Activated B cell treated with CpG ODN at 0.5 μM for 24 hours (primary cell): ENCODE measurements around the gene SFI1. TPM values are rescaled to one million over a fixed set of nuclear protein-coding genes. Genes with fewer than 3 reads are reported as not detected.
A peak's percentile ranks its signal among the peaks of the same experiment; 100 is the strongest.

ENCODE experiments used
- ATAC-seq: fragments of 200-7000 bp; cut with Tn5 transposase; one replicate; pipeline ENCODE4 v1.10.0; 2021; ENCODE audit warnings: low read depth, mild to moderate bottlenecking, moderate library complexity
- CTCF ChIA-PET: fragments of 350-600 bp; sonication (Branson Sonifier 250); formaldehyde crosslinking; loops from one replicate; lab custom pipeline; 2021; ENCODE audit warnings: antibody characterized with exemption; lab: Charles Lee
- POLR2A ChIA-PET: fragments of 350-600 bp; sonication (Branson Sonifier 250); formaldehyde crosslinking; loops from one replicate; lab custom pipeline; 2021; ENCODE audit warnings: antibody characterized with exemption; lab: Charles Lee
- DNase-seq: peaks from one replicate; pipeline ENCODE4 v3.0.0; 2022
- H3K27ac Mint-ChIP-seq: one replicate; pipeline ENCODE4 v1.8.0; 2020; ENCODE audit warnings: mixed read lengths
- H3K27me3 Mint-ChIP-seq: one replicate; pipeline ENCODE4 v1.8.0; 2021; ENCODE audit warnings: mixed read lengths
- H3K36me3 Mint-ChIP-seq: one replicate; pipeline ENCODE4 v1.8.0; 2021; ENCODE audit warnings: low read depth, mixed read lengths
- H3K4me1 Mint-ChIP-seq: one replicate; pipeline ENCODE4 v1.8.0; 2021; ENCODE audit warnings: mixed read lengths
- H3K4me3 Mint-ChIP-seq: one replicate; pipeline ENCODE4 v1.8.0; 2020; ENCODE audit warnings: mild to moderate bottlenecking, mixed read lengths
- H3K9me3 Mint-ChIP-seq: one replicate; pipeline ENCODE4 v1.8.0; 2020; ENCODE audit warnings: mixed read lengths
- CTCF ChIP-seq: fragments of 200-600 bp; IDR thresholded peaks from one replicate; pipeline ENCODE4 v1.8.0; 2022; ENCODE audit warnings: antibody characterized with exemption, mild to moderate bottlenecking
- intact Hi-C: fragments of 100-400 bp; cut with micrococcal nuclease; formaldehyde crosslinking; loops from one replicate; pipeline ENCODE4 v1.15.1; 2024
- total RNA-seq: library from RNA; stranded (reverse); gene quantifications from 2 replicates; pipeline ENCODE4 v1.2.3, GENCODE V29; 2022

The SFI1 gene
- total RNA-seq, 1 donor from 2014 or later: 126 TPM

DNA sequence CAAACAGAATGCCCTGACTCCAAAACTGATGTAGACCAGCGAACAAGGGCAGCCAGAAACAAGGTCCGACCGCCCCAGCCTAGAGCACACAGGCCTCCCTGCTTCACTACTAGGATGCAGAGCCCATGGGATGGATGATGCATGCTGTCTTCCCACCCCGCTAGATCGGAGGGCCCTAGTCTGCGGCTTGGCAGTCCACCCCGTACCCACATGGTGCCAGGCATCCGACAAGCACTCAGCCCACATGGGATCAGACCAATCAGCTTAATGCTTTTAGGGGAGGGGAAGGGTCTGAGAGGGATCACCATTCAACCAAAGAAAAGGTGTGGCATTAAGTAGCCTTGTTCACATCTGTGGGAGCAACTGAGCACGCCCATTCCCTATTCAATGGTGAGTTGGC is 135.1 kb downstream of the SFI1 start:
- Mint-ChIP-seq H3K27ac (peak overlapping the region; percentile 95), H3K4me1 (peaks cover 71% of the 10 kb centered on the region)

GRCh38 chr22:31635638-31636306 is 139.4 kb downstream of the SFI1 start:
- Mint-ChIP-seq H3K4me3 (peak overlapping the region; percentile 15), H3K27ac (peak overlapping the region; percentile 53), H3K9me3 (no peaks in the 10 kb centered on the region), H3K27me3 (no peaks in the 10 kb centered on the region), H3K36me3 (peaks cover 2% of the 10 kb centered on the region), H3K4me1 (peaks cover 69% of the 10 kb centered on the region)
- DNase-seq (no peak), ATAC-seq (no peak)
- intact Hi-C loops: loop anchor here (2.0 kb wide), 1 partner anchor 15 kb away; no protein-coding TSS in a partner anchor
- POLR2A ChIA-PET: interaction anchor here (1.3 kb wide), 1 partner anchor 146 kb away, joined by 3 read pairs; the partner anchor contains the start of gene EIF4ENIF1
- no peak for TF ChIP-seq CTCF
- CTCF ChIA-PET: interaction anchor here (0.7 to 10.0 kb wide), 5 partner anchors 30 to 184 kb away, joined by 3 to 92 read pairs (median 15); no protein-coding TSS in a partner anchor

More for the DNA sequence above, 135.1 kb downstream of the SFI1 start:
- no peak for TF ChIP-seq CTCF
- ChIA-PET CTCF (interaction anchor here (0.9 to 10.0 kb wide), 4 partner anchors 47 to 180 kb away, joined by 4 to 92 read pairs (median 15); no protein-coding TSS in a partner anchor), POLR2A (interaction anchor here (1.0 to 2.9 kb wide), 12 partner anchors 15 to 284 kb away, joined by 3 to 24 read pairs (median 6); partner anchors contain the start of genes EIF4ENIF1, PATZ1 and PISD)
- DNase-seq (no peak), ATAC-seq (no peak)
- Mint-ChIP-seq H3K9me3 (no peaks in the 10 kb centered on the region), H3K4me3 (peak overlapping the region; percentile 75), H3K27me3 (no peaks in the 10 kb centered on the region), H3K36me3 (peaks cover 13% of the 10 kb centered on the region)
- intact Hi-C loops: loop anchor here (2.0 to 5.0 kb wide), 3 partner anchors 15 to 419 kb away; partner anchors contain the start of genes LIMK2 and PIK3IP1

GRCh38 chr22:31637447-31637890 is 141.1 kb downstream of the SFI1 start:
- intact Hi-C loops: loop anchor here (2.0 kb wide), 1 partner anchor 13 kb away; no protein-coding TSS in a partner anchor
- Mint-ChIP-seq H3K27me3 (no peaks in the 10 kb centered on the region), H3K4me3 (peak overlapping the region; percentile 79), H3K4me1 (peaks cover 62% of the 10 kb centered on the region), H3K36me3 (peaks cover 7% of the 10 kb centered on the region), H3K27ac (peak overlapping the region; percentile 86), H3K9me3 (no peaks in the 10 kb centered on the region)
- TF ChIP-seq CTCF: no peak
- CTCF ChIA-PET: interaction anchor here (1.0 to 10.0 kb wide), 4 partner anchors 19 to 81 kb away, joined by 3 to 92 read pairs (median 6); no protein-coding TSS in a partner anchor
- peak; percentile 74 for ATAC-seq
- DNase-seq: no peak
- POLR2A ChIA-PET: interaction anchor here (0.7 to 3.2 kb wide), 5 partner anchors 17 to 366 kb away, joined by 3 to 33 read pairs (median 7); partner anchors contain the start of gene PISD

DNA sequence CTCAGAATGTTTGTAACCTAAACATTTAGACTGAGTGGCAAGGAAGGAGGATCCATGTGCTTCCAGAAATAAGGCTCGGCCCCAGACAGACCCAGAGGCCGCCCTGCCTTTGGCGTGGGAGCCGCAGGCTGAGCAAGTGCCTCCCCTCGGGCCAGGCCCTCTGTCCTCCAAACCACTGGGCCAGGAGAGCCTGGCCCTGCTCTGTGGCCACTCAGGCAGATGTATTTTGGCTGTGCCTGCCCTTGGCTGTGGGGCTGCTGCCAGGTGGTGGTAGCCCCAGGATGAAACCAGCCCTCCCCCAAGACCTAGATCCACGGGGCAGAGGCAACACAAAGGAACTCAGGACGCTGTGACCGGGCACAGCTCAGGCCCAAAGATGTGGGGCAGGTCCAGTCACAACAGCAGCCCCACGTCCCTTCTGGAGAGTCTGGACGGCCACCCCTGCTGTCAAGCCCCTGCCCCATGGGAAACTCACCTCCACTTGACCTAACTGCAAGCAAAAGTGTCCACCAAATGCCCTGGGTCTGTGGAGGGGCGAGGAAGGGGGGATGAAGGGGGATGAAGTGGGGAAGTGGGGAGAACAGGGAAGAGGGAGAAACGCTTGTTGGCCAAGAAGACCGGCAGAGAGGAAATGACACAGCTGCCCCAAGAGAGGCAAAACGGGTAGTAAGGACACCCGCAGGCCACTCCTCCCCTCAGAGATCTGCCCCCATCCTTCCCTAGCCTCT is 141.7 kb downstream of the SFI1 start:
- Mint-ChIP-seq H3K36me3 (peaks cover 8% of the 10 kb centered on the region), H3K4me3 (peak overlapping the region; percentile 79), H3K27ac (peak overlapping the region; percentile 86), H3K27me3 (no peaks in the 10 kb centered on the region), H3K4me1 (peaks cover 62% of the 10 kb centered on the region), H3K9me3 (no peaks in the 10 kb centered on the region)
- ChIA-PET POLR2A (interaction anchor here (0.6 to 3.2 kb wide), 11 partner anchors 8 to 1215 kb away, joined by 3 to 33 read pairs (median 4); partner anchors contain the start of gene PISD), CTCF (interaction anchor here (1.0 to 10.0 kb wide), 4 partner anchors 18 to 81 kb away, joined by 3 to 92 read pairs (median 6); no protein-coding TSS in a partner anchor)
- ATAC-seq: peak; percentile 67
- TF ChIP-seq CTCF: no peak
- no peak for DNase-seq
- intact Hi-C loops: loop anchor here (1.0 to 2.0 kb wide), 3 partner anchors 13 to 39 kb away; partner anchors contain the start of gene PISD
